ENCODE measurements around the gene TBL1Y. TPM values are rescaled to one million over a fixed set of nuclear protein-coding genes. Genes with fewer than 3 reads are reported as not detected.

The TBL1Y gene
- total and polyA plus RNA-seq, 2 of the 4 experiments (the other 2 are of a cell fraction): not detected

- no peak for ATAC-seq (ENCODE audit: low read depth)
- Histone ChIP-seq H4K20me1 (ENCODE audit: insufficient read depth, low read length) (no peaks in the 10 kb centered on the region), H2AK9ac (replicated peaks; ENCODE audit: low read depth, low read length, poor library complexity) (no peak overlapping the region), H3K23ac (ENCODE audit: low read depth, low read length) (no peak overlapping the region), H3K4me3 (ENCODE audit: insufficient read depth, low read depth, low read length) (no peak overlapping the region), H3K79me1 (ENCODE audit: low read depth in 1 of 2, low read length in 2 of 2) (no peaks in the 10 kb centered on the region), H4K91ac (ENCODE audit: insufficient read depth, low read depth, low read length) (no peak overlapping the region), H2BK120ac (ENCODE audit: low read depth, low read length) (no peak overlapping the region), H3K9ac (ENCODE audit: low read depth, low read length) (no peak overlapping the region), H4K8ac (ENCODE audit: low read depth in 2 of 2, low read length in 2 of 2) (no peak overlapping the region), H3K18ac (ENCODE audit: low read depth, low read length) (no peak overlapping the region), H3K4me2 (ENCODE audit: low read depth, low read length) (no peak overlapping the region), H3K4me1 (ENCODE audit: control insufficient read depth, insufficient read depth, low read length) (no peaks in the 10 kb centered on the region), H2AFZ (replicated peaks; ENCODE audit: low read length, poor library complexity) (no peak overlapping the region), H3K4ac (ENCODE audit: low read depth, low read length) (no peak overlapping the region), H3K9me3 (ENCODE audit: control insufficient read depth, insufficient read depth, low read length) (no peaks in the 10 kb centered on the region), H3K27ac (ENCODE audit: insufficient read depth, low read length) (no peak overlapping the region), H2BK5ac (ENCODE audit: low read depth, low read length, poor library complexity, severe bottlenecking) (no peak overlapping the region), H3K27me3 (ENCODE audit: control insufficient read depth, insufficient read depth, low read length) (no peaks in the 10 kb centered on the region), H4K5ac (ENCODE audit: low read depth, low read length) (no peak overlapping the region), H2AK5ac (ENCODE audit: low read depth, low read length) (no peak overlapping the region), H3K36me3 (ENCODE audit: control insufficient read depth, insufficient read depth, low read length) (no peaks in the 10 kb centered on the region), H3K56ac (ENCODE audit: extremely low read depth, insufficient read depth, low read length) (no peak overlapping the region), H3K9me1 (ENCODE audit: insufficient read depth, low read length) (no peaks in the 10 kb centered on the region), H3K14ac (replicated peaks; ENCODE audit: low read depth, low read length) (no peak overlapping the region), H2BK20ac (ENCODE audit: low read depth, low read length) (no peak overlapping the region), H2BK15ac (ENCODE audit: low read depth, low read length) (no peak overlapping the region)
- dilution Hi-C loops (cut with HindIII; ENCODE audit: low sequenced_read_pairs, unreplicated experiment) (no loop called here), intact Hi-C loops (cut with micrococcal nuclease) (no loop called here), in situ Hi-C loops (cut with MboI; ENCODE audit: low sequenced_read_pairs) (no loop called here)
- no CpG with 5 or more reads among the region's 1 CpG for WGBS, 2 experiments (ENCODE audit: extremely low coverage in 2 of 2, insufficient read length in 1 of 2)
- no TSS peak for BruUV-seq (replicated peaks)
- CTCF ChIA-PET: no interaction called here
- TF ChIP-seq SMC3 (IDR thresholded peaks at IDR 0.05; ENCODE audit: low read depth, low read length) (no peak), MAZ (IDR thresholded peaks at IDR 0.05; ENCODE audit: borderline replicate concordance, low read depth, low read length) (no peak), CTCF (conservative IDR thresholded peaks at IDR 0.05; ENCODE audit: low read depth, low read length) (no peak), CHD1 (IDR thresholded peaks at IDR 0.05; ENCODE audit: low read depth, low read length) (no peak), ELK1 (IDR thresholded peaks at IDR 0.05; ENCODE audit: borderline replicate concordance, low read depth, low read length) (no peak), RAD21 (IDR thresholded peaks at IDR 0.05; ENCODE audit: low read length) (no peak), RCOR1 (IDR thresholded peaks at IDR 0.05; ENCODE audit: insufficient replicate concordance, low read length) (no peak), MAFK (IDR thresholded peaks at IDR 0.05; ENCODE audit: low read depth, low read length) (no peak), MXI1 (IDR thresholded peaks at IDR 0.05; ENCODE audit: borderline replicate concordance, low read depth, low read length) (no peak), RFX5 (IDR thresholded peaks at IDR 0.05; ENCODE audit: low read depth, low read length) (no peak), POLR2A (IDR thresholded peaks at IDR 0.05; ENCODE audit: low read depth, low read length) (no peak), USF2 (IDR thresholded peaks at IDR 0.05; ENCODE audit: low read depth, low read length) (no peak), CEBPB (IDR thresholded peaks at IDR 0.05; ENCODE audit: low read depth, low read length) (no peak), BHLHE40 (IDR thresholded peaks at IDR 0.05; ENCODE audit: low read depth, low read length) (no peak)
- POLR2A ChIA-PET (ENCODE audit: unreplicated experiment): no interaction called here
- DNase-seq: no peak
Measured at GRCh38 chrY:6968191-6968590, 57.7 kb downstream of the TBL1Y start.

Data from IMR-90 (cell line).